Prostate gland (tissue), 2 donors: ENCODE data around the gene NRXN3. TPM values are rescaled to one million over a fixed set of nuclear protein-coding genes. Genes with fewer than 3 reads are reported as not detected.

ENCODE experiments used
- DNase-seq: peaks from one replicate; pipeline ENCODE4 v3.0.0-alpha.2; 2019; ENCODE audit warnings: low spot score
- H3K27ac ChIP-seq, 2 donors: fragments of 200-600 bp; sonication (generic); 2 replicates each; pipeline ENCODE4 v1.5.1; 2017 to 2019
- H3K27me3 ChIP-seq: fragments of 200-600 bp; sonication (generic); replicated peaks from 2 replicates; pipeline ENCODE4 v1.5.1; 2019; ENCODE audit not compliant: insufficient read depth
- H3K36me3 ChIP-seq, 2 donors: fragments of 200-600 bp; sonication (generic); 1 replicate in 1 of 2; 2 replicates in 1 of 2; pipeline versions ENCODE4 v1.5.1 to v1.8.1; 2017 to 2019
- H3K4me1 ChIP-seq: fragments of 200-600 bp; sonication (generic); replicated peaks from 2 replicates; pipeline ENCODE4 v1.5.1; 2019
- H3K4me3 ChIP-seq, 2 donors: fragments of 200-600 bp; sonication (generic); 2 replicates each; pipeline ENCODE4 v1.5.1; 2017 to 2019
- H3K9me3 ChIP-seq: fragments of 200-600 bp; sonication (generic); 2 replicates; pipeline ENCODE4 v1.5.1; 2017
- POLR2A ChIP-seq: fragments of 450-650 bp; IDR thresholded peaks from one replicate; pipeline ENCODE4 v1.6.1; 2016; ENCODE audit warnings: antibody characterized with exemption, mild to moderate bottlenecking
- POLR2AphosphoS5 ChIP-seq: sonication (generic); formaldehyde crosslinking; IDR thresholded peaks from one replicate; pipeline ENCODE4 v1.6.1; 2017; ENCODE audit warnings: antibody characterized with exemption
- WGBS: methylation state at CpG from one replicate; pipeline ENCODE4 v1.1.5; 2018; 5-methylcytosine and 5-hydroxymethylcytosine counted together
- intact Hi-C: fragments of 100-400 bp; cut with DNase I; formaldehyde crosslinking; loops from one replicate; pipeline ENCODE4 v1.14.2; 2022
- total RNA-seq, 2 donors: library from RNA; depleted of rRNA; stranded (reverse); fragments of >200 nt; gene quantifications; one replicate each; pipeline ENCODE4 v1.1.0, GENCODE V29; 2016
- TF ChIP-seq, protein P1 (sequence below), 4 experiments: fragments of 200-600 bp in 2 of 4; fragments of 450-650 bp in 2 of 4; sonication (generic) in 2 of 4; IDR thresholded peaks; 1 replicate in 3 of 4; 2 replicates in 1 of 4; pipeline ENCODE4 v1.5.1; 2016 to 2019; ENCODE audit warnings: antibody characterized with exemption in 4 of 4, mild to moderate bottlenecking in 2 of 4, moderate library complexity in 2 of 4

The NRXN3 gene
- total RNA-seq, 2 donors from 2014 or later = 6.6 to 8.2 TPM

- TF ChIP-seq POLR2A (no peak), POLR2AphosphoS5 (no peak)
- TF ChIP-seq, protein P1, sequence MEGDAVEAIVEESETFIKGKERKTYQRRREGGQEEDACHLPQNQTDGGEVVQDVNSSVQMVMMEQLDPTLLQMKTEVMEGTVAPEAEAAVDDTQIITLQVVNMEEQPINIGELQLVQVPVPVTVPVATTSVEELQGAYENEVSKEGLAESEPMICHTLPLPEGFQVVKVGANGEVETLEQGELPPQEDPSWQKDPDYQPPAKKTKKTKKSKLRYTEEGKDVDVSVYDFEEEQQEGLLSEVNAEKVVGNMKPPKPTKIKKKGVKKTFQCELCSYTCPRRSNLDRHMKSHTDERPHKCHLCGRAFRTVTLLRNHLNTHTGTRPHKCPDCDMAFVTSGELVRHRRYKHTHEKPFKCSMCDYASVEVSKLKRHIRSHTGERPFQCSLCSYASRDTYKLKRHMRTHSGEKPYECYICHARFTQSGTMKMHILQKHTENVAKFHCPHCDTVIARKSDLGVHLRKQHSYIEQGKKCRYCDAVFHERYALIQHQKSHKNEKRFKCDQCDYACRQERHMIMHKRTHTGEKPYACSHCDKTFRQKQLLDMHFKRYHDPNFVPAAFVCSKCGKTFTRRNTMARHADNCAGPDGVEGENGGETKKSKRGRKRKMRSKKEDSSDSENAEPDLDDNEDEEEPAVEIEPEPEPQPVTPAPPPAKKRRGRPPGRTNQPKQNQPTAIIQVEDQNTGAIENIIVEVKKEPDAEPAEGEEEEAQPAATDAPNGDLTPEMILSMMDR (IDR thresholded peaks at IDR 0.05) = no peak
- Histone ChIP-seq H3K4me3 (no peak overlapping the region), H3K9me3 (no peaks in the 10 kb centered on the region), H3K27me3 (no peaks in the 10 kb centered on the region), H3K27ac (no peak overlapping the region), H3K4me1 (no peaks in the 10 kb centered on the region), H3K36me3 (no peaks in the 10 kb centered on the region)
- intact Hi-C loops = no loop called here
- WGBS = 49% methylated on average over 2 of the region's 2 CpGs
- DNase-seq = no peak
These were observed 727.3 kb downstream of the NRXN3 start for GRCh38 chr14:78897443-78897842.

DNA sequence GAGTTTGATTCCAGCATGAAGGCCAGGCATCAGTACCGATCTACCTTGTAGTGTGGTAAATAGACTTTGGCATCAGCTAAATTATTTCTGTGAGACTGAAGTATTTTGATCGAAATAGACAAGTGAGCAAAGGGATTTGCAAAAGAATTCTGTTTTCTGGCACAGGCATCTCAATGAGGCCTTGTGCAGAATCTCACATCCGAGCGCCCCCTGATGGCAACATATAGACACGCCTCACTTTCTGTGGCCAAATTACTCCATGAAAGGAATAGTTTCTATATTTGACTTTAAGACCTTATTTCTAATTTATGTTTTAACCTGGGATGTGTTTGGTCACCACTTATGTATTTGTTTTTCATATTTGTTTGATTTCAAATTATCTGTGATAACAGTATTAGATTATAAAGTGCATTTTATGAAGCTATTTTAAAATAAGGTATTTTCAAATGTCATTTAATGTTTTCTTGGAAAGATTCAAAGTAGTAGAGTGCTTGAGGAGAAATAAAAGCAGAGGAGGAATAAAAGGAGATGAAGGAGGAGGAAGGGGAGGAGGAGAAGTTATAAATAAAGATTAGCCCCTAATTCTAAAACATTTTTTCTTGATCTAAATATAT is 731.9 kb downstream of the NRXN3 start:
- Histone ChIP-seq H3K9me3 (no peaks in the 10 kb centered on the region), H3K36me3 (no peaks in the 10 kb centered on the region), H3K4me3 (no peak overlapping the region), H3K4me1 (no peaks in the 10 kb centered on the region), H3K27ac (no peak overlapping the region), H3K27me3 (no peaks in the 10 kb centered on the region)
- no peak for TF ChIP-seq POLR2A
- TF ChIP-seq, protein P1 (IDR thresholded peaks at IDR 0.05) = peak in 1 of 4 experiments; percentile 34
- intact Hi-C loops = no loop called here
- peak; percentile 9 for DNase-seq
- 8% methylated on average over 5 of the region's 5 CpGs for whole genome bisulfite sequencing

DNA sequence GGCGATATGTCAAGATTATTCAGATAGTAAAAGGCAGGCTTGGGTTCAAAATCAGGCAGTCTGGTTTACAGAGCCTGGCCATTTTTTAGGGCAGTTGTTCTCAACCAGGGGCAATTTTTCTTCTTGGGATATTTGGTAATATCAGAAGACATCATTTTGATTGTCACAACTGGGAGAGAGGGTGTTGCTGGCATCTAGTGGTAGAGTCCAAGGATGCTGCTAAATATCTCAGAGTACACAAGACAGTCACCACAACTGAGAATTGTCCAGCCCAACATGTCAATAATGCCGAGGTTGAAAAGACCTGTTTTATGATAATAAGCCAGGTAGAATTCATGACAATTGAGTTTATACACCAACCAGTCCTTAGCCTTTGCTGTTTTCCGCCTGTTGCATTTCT is 733.9 kb downstream of the NRXN3 start:
- Histone ChIP-seq H3K4me1 (no peaks in the 10 kb centered on the region), H3K36me3 (no peaks in the 10 kb centered on the region), H3K9me3 (no peaks in the 10 kb centered on the region), H3K4me3 (no peak overlapping the region), H3K27ac (no peak overlapping the region), H3K27me3 (no peaks in the 10 kb centered on the region)
- intact Hi-C loops = no loop called here
- TF ChIP-seq POLR2AphosphoS5 = no peak
- TF ChIP-seq POLR2A = no peak
- TF ChIP-seq, protein P1 (IDR thresholded peaks at IDR 0.05) = no peak
- no peak for DNase-seq
- WGBS = 66% methylated on average over 3 of the region's 3 CpGs

- TF ChIP-seq, protein P1 (IDR thresholded peaks at IDR 0.05) = no peak
- TF ChIP-seq POLR2AphosphoS5 (no peak), POLR2A (no peak)
- no peaks in the 10 kb centered on the region for H3K4me1 ChIP-seq
- no peak for DNase-seq
- intact Hi-C loops = no loop called here
- H3K27me3 ChIP-seq = no peaks in the 10 kb centered on the region
- H3K27ac ChIP-seq = no peak overlapping the region
- no peak overlapping the region for H3K4me3 ChIP-seq
- H3K9me3 ChIP-seq = no peaks in the 10 kb centered on the region
- 87% methylated on average over 1 of the region's 1 CpG for WGBS
- no peaks in the 10 kb centered on the region for H3K36me3 ChIP-seq
These were observed 747.3 kb downstream of the NRXN3 start for GRCh38 chr14:78917462-78917861.

DNA sequence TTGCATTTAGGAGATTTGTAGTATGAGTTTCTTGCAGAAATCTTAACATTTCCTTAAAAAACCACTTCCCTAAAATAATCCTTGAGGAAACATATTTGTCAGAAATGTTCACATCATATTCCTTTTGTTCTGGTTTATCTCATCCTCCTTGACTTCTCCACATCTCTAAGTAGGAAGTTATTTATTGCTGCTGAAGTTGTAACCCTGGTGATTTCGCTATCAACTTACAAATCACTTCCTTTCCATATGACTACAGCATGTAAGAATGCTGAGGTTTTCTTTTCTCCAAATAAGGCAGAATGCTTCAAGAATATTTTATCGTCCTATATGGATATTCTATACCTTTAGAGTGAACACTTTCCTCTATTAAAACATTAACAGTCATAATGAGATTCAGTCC is 751.7 kb downstream of the NRXN3 start:
- no peaks in the 10 kb centered on the region for H3K27me3 ChIP-seq
- TF ChIP-seq, protein P1 (IDR thresholded peaks at IDR 0.05) = no peak
- TF ChIP-seq POLR2AphosphoS5 (no peak), POLR2A (no peak)
- WGBS = 48% methylated on average over 2 of the region's 2 CpGs

More for the DNA sequence above, 751.7 kb downstream of the NRXN3 start:
- intact Hi-C loops = no loop called here
- H3K36me3 ChIP-seq = no peaks in the 10 kb centered on the region
- no peak for DNase-seq
- H3K27ac ChIP-seq = no peak overlapping the region
- no peaks in the 10 kb centered on the region for H3K9me3 ChIP-seq
- no peaks in the 10 kb centered on the region for H3K4me1 ChIP-seq
- no peak overlapping the region for H3K4me3 ChIP-seq
